ENCODE data around the gene HCFC1R1.
A peak's percentile ranks its signal among the peaks of the same experiment; 100 is the strongest.

Gene HCFC1R1

GRCh38 chr16:3032624-3033023 lies 8.9 kb upstream of the HCFC1R1 start:
- DNase-seq: no peak

- DNase-seq: no peak
Measured at GRCh38 chr16:3030222-3031212, 6.8 kb upstream of the HCFC1R1 start.

GRCh38 chr16:3029491-3030221 lies 5.9 kb upstream of the HCFC1R1 start:
- no peak for DNase-seq

- no peak for DNase-seq
Measured at GRCh38 chr16:3028716-3029319, 5.1 kb upstream of the HCFC1R1 start.

- peak; percentile 55 for DNase-seq
Measured at GRCh38 chr16:3027983-3028715, 4.4 kb upstream of the HCFC1R1 start.

GRCh38 chr16:3027489-3027795 lies 3.7 kb upstream of the HCFC1R1 start:
- DNase-seq: no peak

- no peak for DNase-seq
Measured at GRCh38 chr16:3026609-3027488, 3.1 kb upstream of the HCFC1R1 start.

GRCh38 chr16:3026003-3026378 lies 2.2 kb upstream of the HCFC1R1 start:
- no peak for DNase-seq

GRCh38 chr16:3025032-3026002 lies 1.6 kb upstream of the HCFC1R1 start:
- no peak for DNase-seq

GRCh38 chr16:3023415-3023668 lies 400 bp downstream of the HCFC1R1 start:
- peak; percentile 31 for DNase-seq

GRCh38 chr16:3022684-3023414 lies 893 bp downstream of the HCFC1R1 start:
- no peak for DNase-seq

GRCh38 chr16:3022208-3022683 lies 1.5 kb downstream of the HCFC1R1 start:
- no peak for DNase-seq

GRCh38 chr16:3021449-3022207 lies 2.1 kb downstream of the HCFC1R1 start:
- peak; percentile 37 for DNase-seq

- no peak for DNase-seq
Measured at GRCh38 chr16:3020604-3021448, 2.9 kb downstream of the HCFC1R1 start.

- no peak for DNase-seq
Measured at GRCh38 chr16:3020247-3020603, 3.5 kb downstream of the HCFC1R1 start, which contains the start of gene TNFRSF12A. TSS of gene TNFRSF12A (plus strand) at chr16:3020368. CDS start at chr16:3020398, 30 bp downstream.

GRCh38 chr16:3019594-3020246 lies 4.0 kb downstream of the HCFC1R1 start:
- no peak for DNase-seq

- peak; percentile 61 for DNase-seq
Measured at GRCh38 chr16:3017794-3018506, 5.8 kb downstream of the HCFC1R1 start, which contains the start of gene CLDN6. TSS of gene CLDN6 (minus strand) at chr16:3018183. CDS start at chr16:3016021, 2,162 bp downstream.

Data from NCI-H1694 (cell line).